ENCODE results near the gene FGG.

DNA sequence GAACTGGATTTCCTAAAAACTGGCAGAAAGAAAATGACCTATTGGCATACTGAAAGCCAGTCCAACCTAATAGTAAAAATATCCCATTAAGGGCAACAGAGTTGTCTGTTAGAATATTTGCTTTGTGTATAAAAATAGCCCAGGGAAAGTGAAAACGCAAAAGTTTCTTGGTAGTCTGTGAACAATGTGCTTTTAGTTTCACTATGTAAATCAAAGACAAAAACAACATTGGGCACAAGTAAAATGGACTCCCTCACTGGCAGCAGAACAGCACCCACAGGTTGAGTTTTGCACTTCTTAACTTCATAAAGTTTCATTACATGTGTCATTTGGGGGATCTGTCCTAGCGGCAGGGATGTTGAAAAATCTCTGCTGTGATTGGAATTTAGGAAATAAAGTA is 4.3 kb upstream of the FGG start:
- TF ChIP-seq, protein P1, sequence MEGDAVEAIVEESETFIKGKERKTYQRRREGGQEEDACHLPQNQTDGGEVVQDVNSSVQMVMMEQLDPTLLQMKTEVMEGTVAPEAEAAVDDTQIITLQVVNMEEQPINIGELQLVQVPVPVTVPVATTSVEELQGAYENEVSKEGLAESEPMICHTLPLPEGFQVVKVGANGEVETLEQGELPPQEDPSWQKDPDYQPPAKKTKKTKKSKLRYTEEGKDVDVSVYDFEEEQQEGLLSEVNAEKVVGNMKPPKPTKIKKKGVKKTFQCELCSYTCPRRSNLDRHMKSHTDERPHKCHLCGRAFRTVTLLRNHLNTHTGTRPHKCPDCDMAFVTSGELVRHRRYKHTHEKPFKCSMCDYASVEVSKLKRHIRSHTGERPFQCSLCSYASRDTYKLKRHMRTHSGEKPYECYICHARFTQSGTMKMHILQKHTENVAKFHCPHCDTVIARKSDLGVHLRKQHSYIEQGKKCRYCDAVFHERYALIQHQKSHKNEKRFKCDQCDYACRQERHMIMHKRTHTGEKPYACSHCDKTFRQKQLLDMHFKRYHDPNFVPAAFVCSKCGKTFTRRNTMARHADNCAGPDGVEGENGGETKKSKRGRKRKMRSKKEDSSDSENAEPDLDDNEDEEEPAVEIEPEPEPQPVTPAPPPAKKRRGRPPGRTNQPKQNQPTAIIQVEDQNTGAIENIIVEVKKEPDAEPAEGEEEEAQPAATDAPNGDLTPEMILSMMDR (IDR thresholded peaks at IDR 0.05) = no peak
- no peak for TF ChIP-seq POLR2AphosphoS5 (IDR thresholded peaks at IDR 0.05)
